Measurements from ENCODE around the gene C1orf53.
"Not testable (repeated sequence)": the region's sequence is repeated elsewhere in the genome, so short reads cannot be mapped to it uniquely, and the experiment has no call there.

GRCh38 chr1:197880385-197880784, 22.0 kb upstream of the C1orf53 start:
- TF ChIP-seq NUFIP1 (IDR thresholded peaks at IDR 0.05; ENCODE audit: partially characterized antibody); POLR2A (conservative IDR thresholded peaks at IDR 0.05); ILK (tag; IDR thresholded peaks at IDR 0.05; ENCODE audit: borderline replicate concordance, low read depth); CHCHD3 (CRISPR knock-in tag; IDR thresholded peaks at IDR 0.05); MYBL2 (IDR thresholded peaks at IDR 0.05; ENCODE audit: low read depth); MYBL2 (CRISPR knock-in tag; IDR thresholded peaks at IDR 0.05; ENCODE audit: borderline replicate concordance); ZNF398 (CRISPR knock-in tag; IDR thresholded peaks at IDR 0.05); EP300 (IDR thresholded peaks at IDR 0.05; ENCODE audit: low read length); U2AF2 (optimal IDR thresholded peaks at IDR 0.05; ENCODE audit: low read depth, low read length); ZNF224 (CRISPR knock-in tag; IDR thresholded peaks at IDR 0.05); POLR2AphosphoS5 (IDR thresholded peaks at IDR 0.05; ENCODE audit: control insufficient read depth, insufficient read depth, low read depth, low read length): not testable (repeated sequence)
- TF ChIP-seq, protein P1, sequence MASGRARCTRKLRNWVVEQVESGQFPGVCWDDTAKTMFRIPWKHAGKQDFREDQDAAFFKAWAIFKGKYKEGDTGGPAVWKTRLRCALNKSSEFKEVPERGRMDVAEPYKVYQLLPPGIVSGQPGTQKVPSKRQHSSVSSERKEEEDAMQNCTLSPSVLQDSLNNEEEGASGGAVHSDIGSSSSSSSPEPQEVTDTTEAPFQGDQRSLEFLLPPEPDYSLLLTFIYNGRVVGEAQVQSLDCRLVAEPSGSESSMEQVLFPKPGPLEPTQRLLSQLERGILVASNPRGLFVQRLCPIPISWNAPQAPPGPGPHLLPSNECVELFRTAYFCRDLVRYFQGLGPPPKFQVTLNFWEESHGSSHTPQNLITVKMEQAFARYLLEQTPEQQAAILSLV (tag; IDR thresholded peaks at IDR 0.05) = not testable (repeated sequence)
- TF ChIP-seq, protein P2, sequence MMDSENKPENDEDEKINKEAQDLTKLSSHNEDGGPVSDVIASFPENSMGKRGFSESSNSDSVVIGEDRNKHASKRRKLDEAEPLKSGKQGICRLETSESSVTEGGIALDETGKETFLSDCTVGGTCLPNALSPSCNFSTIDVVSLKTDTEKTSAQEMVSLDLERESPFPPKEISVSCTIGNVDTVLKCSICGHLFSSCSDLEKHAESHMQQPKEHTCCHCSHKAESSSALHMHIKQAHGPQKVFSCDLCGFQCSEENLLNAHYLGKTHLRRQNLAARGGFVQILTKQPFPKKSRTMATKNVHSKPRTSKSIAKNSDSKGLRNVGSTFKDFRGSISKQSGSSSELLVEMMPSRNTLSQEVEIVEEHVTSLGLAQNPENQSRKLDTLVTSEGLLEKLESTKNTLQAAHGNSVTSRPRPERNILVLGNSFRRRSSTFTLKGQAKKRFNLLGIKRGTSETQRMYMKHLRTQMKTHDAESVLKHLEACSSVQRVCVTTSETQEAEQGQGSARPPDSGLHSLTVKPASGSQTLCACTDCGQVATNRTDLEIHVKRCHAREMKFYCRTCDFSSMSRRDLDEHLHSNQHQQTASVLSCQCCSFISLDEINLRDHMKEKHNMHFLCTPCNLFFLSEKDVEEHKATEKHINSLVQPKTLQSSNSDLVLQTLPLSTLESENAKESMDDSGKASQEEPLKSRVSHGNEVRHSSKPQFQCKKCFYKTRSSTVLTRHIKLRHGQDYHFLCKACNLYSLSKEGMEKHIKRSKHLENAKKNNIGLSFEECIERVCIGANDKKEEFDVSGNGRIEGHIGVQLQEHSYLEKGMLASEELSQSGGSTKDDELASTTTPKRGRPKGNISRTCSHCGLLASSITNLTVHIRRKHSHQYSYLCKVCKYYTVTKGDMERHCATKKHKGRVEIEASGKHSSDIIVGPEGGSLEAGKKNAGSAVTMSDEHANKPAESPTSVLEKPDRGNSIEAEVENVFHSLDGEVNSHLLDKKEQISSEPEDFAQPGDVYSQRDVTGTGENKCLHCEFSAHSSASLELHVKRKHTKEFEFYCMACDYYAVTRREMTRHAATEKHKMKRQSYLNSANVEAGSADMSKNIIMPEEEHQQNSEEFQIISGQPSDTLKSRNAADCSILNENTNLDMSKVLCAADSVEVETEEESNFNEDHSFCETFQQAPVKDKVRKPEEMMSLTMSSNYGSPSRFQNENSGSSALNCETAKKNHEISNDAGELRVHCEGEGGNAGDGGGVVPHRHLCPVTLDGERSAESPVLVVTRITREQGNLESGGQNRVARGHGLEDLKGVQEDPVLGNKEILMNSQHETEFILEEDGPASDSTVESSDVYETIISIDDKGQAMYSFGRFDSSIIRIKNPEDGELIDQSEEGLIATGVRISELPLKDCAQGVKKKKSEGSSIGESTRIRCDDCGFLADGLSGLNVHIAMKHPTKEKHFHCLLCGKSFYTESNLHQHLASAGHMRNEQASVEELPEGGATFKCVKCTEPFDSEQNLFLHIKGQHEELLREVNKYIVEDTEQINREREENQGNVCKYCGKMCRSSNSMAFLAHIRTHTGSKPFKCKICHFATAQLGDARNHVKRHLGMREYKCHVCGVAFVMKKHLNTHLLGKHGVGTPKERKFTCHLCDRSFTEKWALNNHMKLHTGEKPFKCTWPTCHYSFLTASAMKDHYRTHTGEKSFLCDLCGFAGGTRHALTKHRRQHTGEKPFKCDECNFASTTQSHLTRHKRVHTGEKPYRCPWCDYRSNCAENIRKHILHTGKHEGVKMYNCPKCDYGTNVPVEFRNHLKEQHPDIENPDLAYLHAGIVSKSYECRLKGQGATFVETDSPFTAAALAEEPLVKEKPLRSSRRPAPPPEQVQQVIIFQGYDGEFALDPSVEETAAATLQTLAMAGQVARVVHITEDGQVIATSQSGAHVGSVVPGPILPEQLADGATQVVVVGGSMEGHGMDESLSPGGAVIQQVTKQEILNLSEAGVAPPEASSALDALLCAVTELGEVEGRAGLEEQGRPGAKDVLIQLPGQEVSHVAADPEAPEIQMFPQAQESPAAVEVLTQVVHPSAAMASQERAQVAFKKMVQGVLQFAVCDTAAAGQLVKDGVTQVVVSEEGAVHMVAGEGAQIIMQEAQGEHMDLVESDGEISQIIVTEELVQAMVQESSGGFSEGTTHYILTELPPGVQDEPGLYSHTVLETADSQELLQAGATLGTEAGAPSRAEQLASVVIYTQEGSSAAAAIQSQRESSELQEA (IDR thresholded peaks at IDR 0.05; ENCODE audit: low read depth) = not testable (repeated sequence)
- TF ChIP-seq, protein P3, sequence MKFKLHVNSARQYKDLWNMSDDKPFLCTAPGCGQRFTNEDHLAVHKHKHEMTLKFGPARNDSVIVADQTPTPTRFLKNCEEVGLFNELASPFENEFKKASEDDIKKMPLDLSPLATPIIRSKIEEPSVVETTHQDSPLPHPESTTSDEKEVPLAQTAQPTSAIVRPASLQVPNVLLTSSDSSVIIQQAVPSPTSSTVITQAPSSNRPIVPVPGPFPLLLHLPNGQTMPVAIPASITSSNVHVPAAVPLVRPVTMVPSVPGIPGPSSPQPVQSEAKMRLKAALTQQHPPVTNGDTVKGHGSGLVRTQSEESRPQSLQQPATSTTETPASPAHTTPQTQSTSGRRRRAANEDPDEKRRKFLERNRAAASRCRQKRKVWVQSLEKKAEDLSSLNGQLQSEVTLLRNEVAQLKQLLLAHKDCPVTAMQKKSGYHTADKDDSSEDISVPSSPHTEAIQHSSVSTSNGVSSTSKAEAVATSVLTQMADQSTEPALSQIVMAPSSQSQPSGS (CRISPR knock-in tag; IDR thresholded peaks at IDR 0.05) = not testable (repeated sequence)
